ENCODE data around the gene ZP1. TPM values are rescaled to one million over a fixed set of nuclear protein-coding genes. Genes with fewer than 3 reads are reported as not detected.

Gene ZP1
- total and polyA plus RNA-seq, 4 donors: not detected

GRCh38 chr11:60878245-60879101 lies 11.1 kb downstream of the ZP1 start (continued):
- TF ChIP-seq REST (IDR thresholded peaks at IDR 0.05) (no peak), RXRA (IDR thresholded peaks at IDR 0.05) (no peak), ATF3 (IDR thresholded peaks at IDR 0.05) (no peak), RAD21 (IDR thresholded peaks at IDR 0.05) (no peak), HNF4A (conservative IDR thresholded peaks at IDR 0.05) (no peak), YY1 (IDR thresholded peaks at IDR 0.05) (no peak), MAX (IDR thresholded peaks at IDR 0.05) (no peak)

- H3K27ac ChIP-seq (ENCODE audit: low read depth in 1 of 2, low read length in 2 of 2): no peak overlapping the region
- peaks cover 2 to 22% (median 17%) of the 10 kb centered on the region in 4 donors for H3K36me3 ChIP-seq (ENCODE audit: control insufficient read depth in 4 of 4, insufficient read depth in 3 of 4, low read depth in 1 of 4, low read length in 3 of 4)
- no peak overlapping the region for H3K9ac ChIP-seq (ENCODE audit: low read depth in 1 of 2, low read length in 2 of 2)
- no peaks in the 10 kb centered on the region for H3K4me1 ChIP-seq (ENCODE audit: control insufficient read depth in 4 of 4, insufficient read depth in 4 of 4, low read length in 3 of 4)
- no peak for TF ChIP-seq CTCF (IDR thresholded peaks at IDR 0.05; ENCODE audit: low read depth, low read length, missing input control)
- DNase-seq (ENCODE audit: low spot score): no peak
- WGBS: 94% methylated on average over 1 of the region's 1 CpG
- no peaks in the 10 kb centered on the region for H3K9me3 ChIP-seq (ENCODE audit: control insufficient read depth in 4 of 4, low read length in 3 of 4)
- H3K4me3 ChIP-seq (ENCODE audit: low read depth in 1 of 3, low read length in 3 of 3): no peak overlapping the region
- H3K27me3 ChIP-seq (ENCODE audit: control insufficient read depth in 4 of 4, insufficient read depth in 4 of 4, low read length in 3 of 4): no peaks in the 10 kb centered on the region
Measured at GRCh38 chr11:60879104-60879503, 11.8 kb downstream of the ZP1 start.

GRCh38 chr11:60879971-60880588 lies 12.7 kb downstream of the ZP1 start:
- TF ChIP-seq RXRA (IDR thresholded peaks at IDR 0.05) (no peak), YY1 (IDR thresholded peaks at IDR 0.05) (no peak), REST (IDR thresholded peaks at IDR 0.05) (no peak), SP1 (IDR thresholded peaks at IDR 0.05) (no peak)
- Histone ChIP-seq H3K36me3 (ENCODE audit: control insufficient read depth in 4 of 4, insufficient read depth in 3 of 4, low read depth in 1 of 4, low read length in 3 of 4) (peaks cover 2 to 22% (median 17%) of the 10 kb centered on the region in 4 donors), H3K4me1 (ENCODE audit: control insufficient read depth in 4 of 4, insufficient read depth in 4 of 4, low read length in 3 of 4) (no peaks in the 10 kb centered on the region), H3K9me3 (ENCODE audit: control insufficient read depth in 4 of 4, low read length in 3 of 4) (no peaks in the 10 kb centered on the region), H3K4me3 (ENCODE audit: low read depth in 1 of 3, low read length in 3 of 3) (no peak overlapping the region), H3K27me3 (ENCODE audit: control insufficient read depth in 4 of 4, insufficient read depth in 4 of 4, low read length in 3 of 4) (no peaks in the 10 kb centered on the region), H3K27ac (ENCODE audit: low read depth in 1 of 2, low read length in 2 of 2) (no peak overlapping the region), H3K9ac (ENCODE audit: low read depth in 1 of 2, low read length in 2 of 2) (no peak overlapping the region)
- WGBS: 92% methylated on average over 5 of the region's 5 CpGs
- DNase-seq (ENCODE audit: low spot score): no peak

All from liver (tissue), 9 donors.